Endothelial cell of umbilical vein (primary cell): ENCODE results near the gene PDE11A.

ENCODE experiments used
- CTCF ChIP-seq, 2 donors: IDR thresholded peaks; 1 replicate in 1 of 2; 2 replicates in 1 of 2; pipeline ENCODE4 v1.5.1; 2011; ENCODE audit warnings: low read length in 2 of 2, mild to moderate bottlenecking in 2 of 2, moderate library complexity in 2 of 2, control low read depth in 1 of 2, inconsistent platforms in 1 of 2, low read depth in 1 of 2; ENCODE audit not compliant: insufficient read depth in 1 of 2; ENCODE audit errors: extremely low read depth in 1 of 2
- EZH2 ChIP-seq: IDR thresholded peaks from 2 replicates; pipeline ENCODE4 v1.6.1; 2012; ENCODE audit warnings: borderline replicate concordance, low read depth, mild to moderate bottlenecking, moderate library complexity, low read length, inconsistent platforms; ENCODE audit not compliant: severe bottlenecking
- FOS ChIP-seq: IDR thresholded peaks from 2 replicates; pipeline ENCODE4 v1.6.1; 2011; ENCODE audit warnings: mild to moderate bottlenecking, low read length, moderate library complexity, borderline replicate concordance; ENCODE audit not compliant: insufficient read depth
- MAX ChIP-seq: IDR thresholded peaks from 2 replicates; pipeline ENCODE4 v1.6.1; 2011; ENCODE audit not compliant: insufficient read depth, insufficient read length
- POLR2A ChIP-seq: IDR thresholded peaks from 2 replicates; pipeline ENCODE4 v1.6.1; 2012; ENCODE audit warnings: low read depth, mild to moderate bottlenecking, control low read depth, low read length
- POLR2AphosphoS5 ChIP-seq: IDR thresholded peaks from 2 replicates; pipeline ENCODE4 v1.6.1; 2012; ENCODE audit warnings: low read depth, mild to moderate bottlenecking, control low read depth, low read length, moderate library complexity; ENCODE audit not compliant: insufficient read depth

GRCh38 chr2:177735318-177735803, 337.2 kb downstream of the PDE11A start:
- TF ChIP-seq CTCF (IDR thresholded peaks at IDR 0.05; ENCODE audit: extremely low read depth in 1 of 2, insufficient read depth in 1 of 2, low read depth in 1 of 2, low read length in 2 of 2): no peak
- no peak for TF ChIP-seq POLR2A
- no peak for TF ChIP-seq MAX
- TF ChIP-seq EZH2: no peak
- TF ChIP-seq POLR2AphosphoS5: no peak
- TF ChIP-seq FOS: no peak
